Endothelial cell of umbilical vein (primary cell): ENCODE data around the gene DHDH.

ENCODE experiments used
- CTCF ChIP-seq, 2 donors: IDR thresholded peaks; 1 replicate in 1 of 2; 2 replicates in 1 of 2; pipeline ENCODE4 v1.5.1; 2011; ENCODE audit warnings: low read length in 2 of 2, mild to moderate bottlenecking in 2 of 2, moderate library complexity in 2 of 2, control low read depth in 1 of 2, inconsistent platforms in 1 of 2, low read depth in 1 of 2; ENCODE audit not compliant: insufficient read depth in 1 of 2; ENCODE audit errors: extremely low read depth in 1 of 2
- EZH2 ChIP-seq: IDR thresholded peaks from 2 replicates; pipeline ENCODE4 v1.6.1; 2012; ENCODE audit warnings: borderline replicate concordance, low read depth, mild to moderate bottlenecking, moderate library complexity, low read length, inconsistent platforms; ENCODE audit not compliant: severe bottlenecking
- POLR2AphosphoS5 ChIP-seq: IDR thresholded peaks from 2 replicates; pipeline ENCODE4 v1.6.1; 2012; ENCODE audit warnings: low read depth, mild to moderate bottlenecking, control low read depth, low read length, moderate library complexity; ENCODE audit not compliant: insufficient read depth

GRCh38 chr19:48907671-48908070 lies 25.8 kb upstream of the DHDH start:
- TF ChIP-seq CTCF (IDR thresholded peaks at IDR 0.05; ENCODE audit: extremely low read depth in 1 of 2, insufficient read depth in 1 of 2, low read depth in 1 of 2, low read length in 2 of 2) (no peak), POLR2AphosphoS5 (no peak), EZH2 (no peak)
